RWPE1 (cell line): ENCODE measurements around the gene TUBA3E.
"Not testable (repeated sequence)": the region's sequence is repeated elsewhere in the genome, so short reads cannot be mapped to it uniquely, and the experiment has no call there.

Source experiments
- CTCF ChIA-PET: fragments of 350-600 bp; sonication (Branson Sonifier 250); formaldehyde crosslinking; extraction: SDS; loops from one replicate; lab custom pipeline; 2021; lab: Yijun Ruan, JAX
- POLR2A ChIA-PET: fragments of 400-600 bp; formaldehyde crosslinking; extraction: SDS; loops from one replicate; lab custom pipeline; 2020; ENCODE audit warnings: antibody characterized with exemption; ENCODE audit not compliant: low non-redundant PET; lab: Yijun Ruan, JAX
- DNase-seq: peaks from one replicate; pipeline ENCODE4 v3.0.0; 2012; ENCODE audit warnings: low spot score
- H3K27ac ChIP-seq: fragments of 450-650 bp; 2 replicates; pipeline ENCODE4 v1.5.1; 2017
- CTCF ChIP-seq: fragments of 450-650 bp; conservative IDR thresholded peaks from 2 replicates; pipeline ENCODE4 v1.5.1; 2017; ENCODE audit warnings: low read depth, mild to moderate bottlenecking

The TUBA3E gene

DNA sequence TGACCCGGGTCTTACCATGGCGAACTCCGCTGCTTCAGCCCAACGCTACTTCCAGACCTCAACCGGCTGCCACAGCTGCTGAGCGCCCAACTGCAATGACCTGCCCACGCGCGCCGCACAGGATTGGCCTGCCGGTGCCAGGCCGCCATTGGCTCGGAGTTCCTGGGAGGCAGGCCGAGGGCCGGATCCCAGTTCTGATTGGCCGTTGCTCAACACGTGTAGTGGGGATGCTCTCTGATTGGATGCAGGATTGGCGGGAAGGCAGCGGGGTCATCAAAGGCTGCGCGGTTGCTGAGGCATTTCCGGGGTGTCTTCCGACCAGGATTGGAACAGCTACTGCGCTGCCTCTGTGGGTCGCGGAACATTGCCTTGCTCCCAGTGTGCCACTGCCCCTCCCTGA, at the start of gene TUBA3E:
Gene TUBA3E, minus strand, starts transcription at position 97 of the 400 bp plus-strand sequence. Its CDS starts 79 bp downstream, at position 18.
- TF ChIP-seq CTCF, result no peak
- DNase-seq, result no peak
- H3K27ac ChIP-seq, result no peak within 1 kb of the TSS
- ChIA-PET POLR2A (no interaction called here), CTCF (interaction anchor here (0.5 kb wide), 1 partner anchor 59 kb away, joined by 3 read pairs; no protein-coding TSS in a partner anchor)

DNA sequence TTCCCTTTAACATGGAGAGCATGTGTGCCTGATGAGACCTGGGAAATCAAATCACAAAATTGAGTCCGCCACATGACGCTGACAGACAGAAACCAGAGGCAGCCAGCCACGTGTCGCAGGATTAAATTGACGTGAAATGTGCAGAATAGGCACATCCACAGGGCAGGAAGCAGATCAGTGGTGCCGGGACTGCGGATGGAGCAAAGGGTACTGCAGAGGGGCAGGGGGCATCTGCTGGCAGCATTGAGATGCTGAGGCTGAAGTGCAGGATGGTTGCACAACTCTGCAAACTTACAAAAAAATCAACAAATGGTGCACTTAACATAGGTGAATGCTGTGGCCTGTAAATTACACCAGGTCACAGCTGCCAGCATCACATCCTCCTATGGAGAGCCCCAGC, 48.2 kb upstream of the TUBA3E start:
- DNase-seq, result no peak
- H3K27ac ChIP-seq, result no peak overlapping the region
- TF ChIP-seq CTCF, result no peak
- POLR2A ChIA-PET, result no interaction called here
- CTCF ChIA-PET, result no interaction called here

GRCh38 chr2:130245976-130246375, 47.7 kb upstream of the TUBA3E start:
- CTCF ChIA-PET, result no interaction called here

DNA sequence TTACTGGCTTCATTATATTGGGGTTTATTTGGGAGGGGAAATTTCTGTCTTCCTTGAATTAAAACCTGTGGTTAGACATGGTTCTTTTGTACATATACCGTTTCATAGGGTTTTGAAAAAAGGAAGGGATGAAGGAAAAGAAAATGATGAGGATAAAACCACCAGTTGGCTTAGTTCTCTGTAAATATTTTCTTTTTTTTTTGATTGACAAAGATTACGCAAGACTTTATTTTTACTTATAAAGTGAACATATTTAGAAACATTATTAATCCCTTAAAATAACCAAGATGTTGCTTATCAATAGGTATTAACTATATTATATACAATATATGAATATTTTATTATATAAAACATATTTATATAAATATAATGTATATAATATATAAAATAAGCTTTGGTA, 45.1 kb upstream of the TUBA3E start:
- CTCF ChIA-PET, result no interaction called here
- DNase-seq, result no peak
- TF ChIP-seq CTCF, result no peak
- H3K27ac ChIP-seq, result no peak overlapping the region
- POLR2A ChIA-PET, result no interaction called here

More at GRCh38 chr2:130245976-130246375, 47.7 kb upstream of the TUBA3E start:
- H3K27ac ChIP-seq, result no peak overlapping the region
- DNase-seq, result no peak
- TF ChIP-seq CTCF, result no peak
- POLR2A ChIA-PET, result no interaction called here

GRCh38 chr2:130241041-130241707, 42.9 kb upstream of the TUBA3E start:
- peak overlapping the region; percentile 59 for H3K27ac ChIP-seq
- CTCF ChIA-PET, result interaction anchor here (0.6 kb wide), 2 partner anchors 39 to 78 kb away, joined by 5 to 6 read pairs; no protein-coding TSS in a partner anchor
- POLR2A ChIA-PET, result interaction anchor here (0.7 to 0.8 kb wide), 2 partner anchors 59 to 87 kb away, joined by 3 to 4 read pairs; partner anchors contain the start of genes MZT2B and SMPD4
- DNase-seq, result peak; percentile 79
- TF ChIP-seq CTCF, result no peak

DNA sequence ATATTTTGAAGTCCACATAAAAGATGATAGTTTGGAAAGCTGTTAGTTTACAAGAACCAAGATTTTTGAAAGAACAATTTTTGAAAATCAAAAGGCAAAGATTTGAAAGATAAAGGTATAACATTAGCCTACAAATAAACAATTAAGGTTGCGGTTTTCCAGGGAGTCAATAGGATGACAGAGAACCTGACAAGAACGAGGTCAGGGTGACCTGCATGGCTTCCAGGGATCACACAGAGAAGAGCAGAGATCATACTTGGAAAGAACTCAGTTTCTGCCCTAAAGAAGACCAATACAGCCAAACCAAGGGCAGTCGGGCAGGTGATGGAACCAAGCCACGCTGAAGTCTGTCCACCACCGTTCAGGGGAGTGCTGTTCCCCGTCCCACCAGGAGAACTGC, 41.3 kb upstream of the TUBA3E start:
- H3K27ac ChIP-seq, DNase-seq, POLR2A ChIA-PET, CTCF ChIA-PET: not testable (repeated sequence)

DNA sequence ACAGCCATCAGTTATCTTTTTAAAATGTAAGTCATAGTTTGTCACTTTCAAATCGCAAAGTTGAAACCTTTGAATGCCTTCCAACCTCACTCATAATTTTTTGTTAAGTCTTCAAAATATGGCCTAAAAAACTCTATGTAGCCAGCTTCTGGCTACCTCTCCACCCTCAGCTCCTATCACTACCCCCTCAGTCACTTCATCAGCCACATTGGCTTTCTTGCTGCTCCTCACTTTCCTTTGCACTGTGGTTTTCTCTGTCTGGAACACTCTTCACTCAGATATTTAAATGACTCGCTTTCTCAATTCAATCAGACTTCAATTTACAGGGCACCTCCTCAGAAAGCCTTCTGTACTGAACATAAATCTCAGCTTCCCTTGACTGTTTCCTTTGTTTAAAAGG, 34.8 kb upstream of the TUBA3E start:
- POLR2A ChIA-PET, H3K27ac ChIP-seq, CTCF ChIA-PET, DNase-seq: not testable (repeated sequence)
